Gastrocnemius medialis (tissue), 4 donors: ENCODE measurements around the gene PDZD11. TPM values are rescaled to one million over a fixed set of nuclear protein-coding genes. Genes with fewer than 3 reads are reported as not detected.
"Not testable (repeated sequence)": the region's sequence is repeated elsewhere in the genome, so short reads cannot be mapped to it uniquely, and the experiment has no call there.

Experiments used
- ATAC-seq, 2 donors: fragments of 150-250 bp; one replicate each; pipeline ENCODE4 v1.9.1; 2016
- DNase-seq, 2 donors: peaks; one replicate each; pipeline ENCODE4 v3.0.0-alpha.2; 2019
- H3K27ac ChIP-seq, 4 donors: fragments of 200-600 bp; sonication (generic); 1 replicate in 1 of 4; 2 replicates in 3 of 4; pipeline ENCODE4 v1.5.1; 2016 to 2018; ENCODE audit warnings: mild to moderate bottlenecking in 2 of 4, moderate library complexity in 1 of 4
- H3K27me3 ChIP-seq, 3 donors: fragments of 200-600 bp; sonication (generic) in 2 of 3; 1 replicate in 1 of 3; 2 replicates in 2 of 3; pipeline versions ENCODE4 v1.5.1 to v1.6.0; 2016 to 2019; ENCODE audit warnings: mild to moderate bottlenecking in 1 of 3, moderate library complexity in 1 of 3
- H3K36me3 ChIP-seq, 2 donors: fragments of 200-600 bp; sonication (generic) in 1 of 2; one replicate each; pipeline ENCODE4 v1.5.1; 2017 to 2018
- H3K4me1 ChIP-seq, 2 donors: fragments of 200-600 bp; sonication (generic) in 1 of 2; one replicate each; pipeline ENCODE4 v1.5.1; 2016 to 2017; ENCODE audit warnings: mild to moderate bottlenecking in 2 of 2
- H3K4me3 ChIP-seq, 4 donors: fragments of 200-600 bp; sonication (generic) in 3 of 4; 1 replicate in 1 of 4; 2 replicates in 3 of 4; pipeline ENCODE4 v1.5.1; 2016 to 2019; ENCODE audit warnings: mild to moderate bottlenecking in 2 of 4
- H3K9me3 ChIP-seq, 3 donors: fragments of 200-600 bp; sonication (generic) in 2 of 3; 1 replicate in 1 of 3; 2 replicates in 2 of 3; pipeline ENCODE4 v1.5.1; 2016 to 2019
- CTCF ChIP-seq, 5 experiments: fragments of 450-650 bp in 3 of 5; fragments of 200-600 bp in 2 of 5; sonication (generic) in 2 of 5; IDR thresholded peaks in 4 of 5; conservative IDR thresholded peaks in 1 of 5; 1 replicate in 4 of 5; 2 replicates in 1 of 5; pipeline ENCODE4 v1.5.1; 2016 to 2019; ENCODE audit warnings: antibody characterized with exemption in 5 of 5, mild to moderate bottlenecking in 3 of 5, moderate library complexity in 3 of 5
- POLR2A ChIP-seq, 2 donors: fragments of 450-650 bp; IDR thresholded peaks; one replicate each; pipeline ENCODE4 v1.6.1; 2017; ENCODE audit warnings: antibody characterized with exemption in 2 of 2, mild to moderate bottlenecking in 2 of 2, moderate library complexity in 2 of 2
- in situ Hi-C, 4 donors: fragments of 200-750 bp; cut with MboI; loops; one replicate each; pipeline versions ENCODE4 v1.15.0 to v1.8.0; 2017; ENCODE audit warnings: low sequenced_read_pairs in 4 of 4
- intact Hi-C: fragments of 100-400 bp; cut with DNase I; formaldehyde crosslinking; loops from one replicate; pipeline ENCODE4 v1.15.1; 2023; ENCODE audit warnings: low total_unique reads
- total RNA-seq, 4 donors: library from RNA; depleted of rRNA; stranded (reverse); fragments of >200 nt; gene quantifications; one replicate each; pipeline versions ENCODE4 v1.1.0 to v1.2.3, GENCODE V29; 2016

PDZD11 gene
- total RNA-seq, 4 donors from 2014 or later = 12.8 to 22.3 (median 21.8) TPM

GRCh38 chrX:70331161-70331560 lies 41.4 kb upstream of the PDZD11 start:
- H3K27me3 ChIP-seq = no peaks in the 10 kb centered on the region
- intact Hi-C loops = no loop called here
- no peaks in the 10 kb centered on the region for H3K9me3 ChIP-seq
- no peak overlapping the region for H3K27ac ChIP-seq
- H3K4me1 ChIP-seq = no peaks in the 10 kb centered on the region
- no peaks in the 10 kb centered on the region for H3K36me3 ChIP-seq
- ATAC-seq (no peak), DNase-seq (no peak)
- in situ Hi-C loops = no loop called here
- H3K4me3 ChIP-seq = no peak overlapping the region
- TF ChIP-seq CTCF (IDR thresholded peaks at IDR 0.05 in 4 of 5, conservative IDR thresholded peaks at IDR 0.05 in 1 of 5) = no peak
- no peak for TF ChIP-seq POLR2A (IDR thresholded peaks at IDR 0.05)

DNA sequence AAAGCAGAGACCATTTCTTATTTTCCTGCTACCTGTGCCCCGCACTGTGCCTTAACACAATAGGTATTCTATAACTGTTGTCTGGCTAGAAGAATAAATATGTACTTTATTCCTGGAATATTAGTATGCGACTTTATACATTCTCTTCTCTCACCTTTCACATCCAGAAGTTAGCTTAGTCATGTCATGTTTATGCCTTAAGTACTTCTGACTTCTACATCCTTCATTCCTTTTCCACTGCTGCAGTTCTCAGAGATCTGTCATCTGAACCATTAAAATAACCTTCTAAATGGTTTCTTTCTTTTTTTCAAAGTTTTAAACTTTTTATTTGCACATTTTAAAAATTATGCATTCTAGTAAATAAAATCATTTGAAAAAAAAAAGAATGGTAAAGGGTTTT lies 34.6 kb upstream of the PDZD11 start:
- Histone ChIP-seq H3K4me3 (no peak overlapping the region), H3K27me3 (no peaks in the 10 kb centered on the region), H3K9me3 (no peaks in the 10 kb centered on the region), H3K4me1 (no peaks in the 10 kb centered on the region), H3K36me3 (no peaks in the 10 kb centered on the region), H3K27ac (no peak overlapping the region)
- TF ChIP-seq POLR2A (IDR thresholded peaks at IDR 0.05) (no peak), CTCF (IDR thresholded peaks at IDR 0.05 in 4 of 5, conservative IDR thresholded peaks at IDR 0.05 in 1 of 5) (no peak)
- in situ Hi-C loops = no loop called here
- DNase-seq = no peak
- no peak for ATAC-seq
- intact Hi-C loops = no loop called here

GRCh38 chrX:70323628-70324027 lies 33.9 kb upstream of the PDZD11 start:
- H3K27ac ChIP-seq, H3K27me3 ChIP-seq, in situ Hi-C loops, ATAC-seq, DNase-seq, H3K4me3 ChIP-seq, H3K4me1 ChIP-seq, H3K9me3 ChIP-seq, intact Hi-C loops, H3K36me3 ChIP-seq: not testable (repeated sequence)

DNA sequence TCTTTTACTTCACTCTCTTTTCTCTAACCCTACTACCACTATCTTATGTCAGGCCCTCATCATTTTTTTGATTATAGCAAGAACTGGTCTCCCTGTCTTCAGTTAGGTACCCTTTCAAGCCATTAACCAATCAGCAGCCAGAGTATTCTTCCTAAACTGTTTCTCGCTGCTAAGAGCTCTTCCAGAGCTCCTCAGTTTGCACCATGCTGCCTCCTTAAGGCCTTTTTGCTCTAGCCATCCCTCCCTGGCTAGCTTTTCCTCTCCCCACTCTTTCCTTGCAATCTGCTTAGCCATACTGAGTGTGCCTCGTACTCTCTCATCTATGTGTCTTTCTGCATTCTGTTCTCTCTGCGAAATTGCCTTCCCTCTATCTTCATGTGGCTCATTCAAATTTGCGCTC lies 33.1 kb upstream of the PDZD11 start:
- H3K9me3 ChIP-seq = no peaks in the 10 kb centered on the region
- H3K27ac ChIP-seq = no peak overlapping the region
- no peaks in the 10 kb centered on the region for H3K36me3 ChIP-seq
- no peak for DNase-seq
- no peaks in the 10 kb centered on the region for H3K4me1 ChIP-seq
- H3K27me3 ChIP-seq = no peaks in the 10 kb centered on the region
- in situ Hi-C loops (no loop called here), intact Hi-C loops (no loop called here)
- H3K4me3 ChIP-seq = no peak overlapping the region
- no peak for TF ChIP-seq POLR2A (IDR thresholded peaks at IDR 0.05)
- TF ChIP-seq CTCF (IDR thresholded peaks at IDR 0.05 in 4 of 5, conservative IDR thresholded peaks at IDR 0.05 in 1 of 5) = no peak
- ATAC-seq = no peak

DNA sequence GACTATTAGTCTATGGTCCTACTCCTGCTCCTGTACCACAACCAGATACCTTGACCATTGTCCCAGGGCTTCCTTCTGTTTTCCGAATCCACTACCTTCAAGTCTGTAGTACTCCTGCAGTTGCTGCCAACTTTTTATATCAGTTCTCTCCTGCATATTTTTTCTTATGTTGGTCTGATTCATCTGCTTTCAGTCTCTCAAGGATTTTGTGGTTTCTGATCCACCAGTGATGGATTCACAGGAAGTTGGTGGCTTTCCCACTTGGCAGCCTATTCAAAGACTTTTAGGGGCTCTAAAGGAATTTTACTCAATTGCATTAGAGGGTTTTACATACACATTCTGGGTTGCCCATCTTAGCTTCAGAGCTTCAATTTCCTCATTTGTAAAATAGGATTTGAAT lies 23.8 kb upstream of the PDZD11 start:
- H3K36me3 ChIP-seq = no peaks in the 10 kb centered on the region
- no peak overlapping the region for H3K27ac ChIP-seq
- ATAC-seq = no peak
- no peaks in the 10 kb centered on the region for H3K27me3 ChIP-seq
- H3K9me3 ChIP-seq = no peaks in the 10 kb centered on the region
- no peaks in the 10 kb centered on the region for H3K4me1 ChIP-seq
- in situ Hi-C loops = no loop called here
- no peak for DNase-seq
- no peak overlapping the region for H3K4me3 ChIP-seq
- TF ChIP-seq CTCF (IDR thresholded peaks at IDR 0.05 in 4 of 5, conservative IDR thresholded peaks at IDR 0.05 in 1 of 5) (no peak), POLR2A (IDR thresholded peaks at IDR 0.05) (no peak)
- intact Hi-C loops = no loop called here
